HepG2 (cell line): Measurements from ENCODE around the gene CUL1. TPM values are rescaled to one million over a fixed set of nuclear protein-coding genes. Genes with fewer than 3 reads are reported as not detected.

ENCODE experiments used
- E2F1 ChIP-seq: sonication (generic); formaldehyde crosslinking; IDR thresholded peaks from 2 replicates; pipeline ENCODE4 v1.5.0; 2020; ENCODE audit warnings: missing genetic modification reagents
- HES4 ChIP-seq: sonication (generic); formaldehyde crosslinking; IDR thresholded peaks from 2 replicates; pipeline ENCODE4 v1.9.0; 2021; ENCODE audit warnings: mild to moderate bottlenecking, missing genetic modification reagents, borderline replicate concordance
- HMG20A ChIP-seq: IDR thresholded peaks from 2 replicates; pipeline ENCODE4 v1.6.1; 2016; ENCODE audit warnings: borderline replicate concordance
- HNRNPH1 ChIP-seq: fragments of 200-400 bp; formaldehyde crosslinking; optimal IDR thresholded peaks from 2 replicates; pipeline ENCODE3; 2017; ENCODE audit warnings: mild to moderate bottlenecking, low read depth, low read length
- IRF9 ChIP-seq: sonication (generic); formaldehyde crosslinking; IDR thresholded peaks from 2 replicates; pipeline ENCODE4 v1.8.0; 2022; ENCODE audit warnings: missing genetic modification reagents, mild to moderate bottlenecking, borderline replicate concordance
- NFE2L2 ChIP-seq: fragments of 150-350 bp; IDR thresholded peaks from 2 replicates; pipeline ENCODE4 v1.6.1; 2014; ENCODE audit warnings: low read length
- NFIC ChIP-seq: IDR thresholded peaks from 2 replicates; pipeline ENCODE4 v1.6.1; 2012; ENCODE audit warnings: mild to moderate bottlenecking, low read length, inconsistent platforms
- RFX5 ChIP-seq: IDR thresholded peaks from 2 replicates; pipeline ENCODE4 v1.6.1; 2011; ENCODE audit warnings: low read depth, low read length, improper control_type of control experiment
- RXRA ChIP-seq: sonication (generic); formaldehyde crosslinking; IDR thresholded peaks from 2 replicates; pipeline ENCODE4 v1.5.1; 2020; ENCODE audit warnings: missing genetic modification reagents
- SETDB1 ChIP-seq: sonication (generic); formaldehyde crosslinking; IDR thresholded peaks from 2 replicates; pipeline ENCODE4 v1.5.1; 2020; ENCODE audit warnings: missing genetic modification reagents, mild to moderate bottlenecking, borderline replicate concordance
- SNAPC2 ChIP-seq: sonication (generic); formaldehyde crosslinking; IDR thresholded peaks from 2 replicates; pipeline ENCODE4 v1.8.1; 2022; ENCODE audit warnings: mild to moderate bottlenecking, missing genetic modification reagents
- TFE3 ChIP-seq: IDR thresholded peaks from 2 replicates; pipeline ENCODE4 v1.6.1; 2016
- ZBTB42 ChIP-seq: sonication (generic); formaldehyde crosslinking; IDR thresholded peaks from 2 replicates; pipeline ENCODE4 v1.5.0; 2020; ENCODE audit warnings: mild to moderate bottlenecking, missing genetic modification reagents
- ZBTB49 ChIP-seq: sonication (generic); formaldehyde crosslinking; IDR thresholded peaks from 2 replicates; pipeline ENCODE4 v1.4.0; 2020; ENCODE audit warnings: missing genetic modification reagents, borderline replicate concordance
- ZNF124 ChIP-seq: sonication (generic); formaldehyde crosslinking; IDR thresholded peaks from 2 replicates; pipeline ENCODE4 v1.4.0; 2020; ENCODE audit warnings: missing genetic modification reagents
- ZNF446 ChIP-seq: sonication (generic); formaldehyde crosslinking; IDR thresholded peaks from 2 replicates; pipeline ENCODE4 v1.5.0; 2020; ENCODE audit warnings: mild to moderate bottlenecking, missing genetic modification reagents
- ZNF746 ChIP-seq: sonication (generic); formaldehyde crosslinking; IDR thresholded peaks from 2 replicates; pipeline ENCODE4 v1.8.0; 2022; ENCODE audit warnings: mild to moderate bottlenecking, missing genetic modification reagents
- polyA plus RNA-seq, 8 experiments: library from polyadenylated mRNA; depleted of rRNA in 3 of 8; stranded (reverse) in 7 of 8; unstranded in 1 of 8; fragments of >200 nt; fragmentation: Illumina TruSeq in 4 of 8; extraction: Trizol in 4 of 8; gene quantifications; 2 replicates each; pipeline versions ENCODE4 v1.2.1 to v1.2.3, GENCODE V29; 2011 to 2016; ENCODE audit warnings: low read depth in 4 of 8, missing spikeins in 1 of 8, mixed read lengths in 1 of 8; ENCODE audit not compliant: insufficient read depth in 1 of 8
- total RNA-seq, 5 experiments: library from RNA; depleted of rRNA; stranded (reverse); fragments of >200 nt; fragmentation: Illumina TruSeq; extraction: Trizol; gene quantifications; 2 replicates each; pipeline ENCODE4 v1.2.3, GENCODE V29; 2016; ENCODE audit warnings: low read depth in 1 of 5
- TF ChIP-seq, protein P1 (sequence below): sonication (generic); formaldehyde crosslinking; IDR thresholded peaks from 2 replicates; pipeline ENCODE4 v1.4.0; 2020; ENCODE audit warnings: missing genetic modification reagents, borderline replicate concordance
- TF ChIP-seq, protein P2 (sequence below): sonication (generic); formaldehyde crosslinking; IDR thresholded peaks from 2 replicates; pipeline ENCODE4 v1.8.1; 2022; ENCODE audit warnings: low read depth, mild to moderate bottlenecking, missing genetic modification reagents

Gene CUL1
- total and polyA plus RNA-seq, 2 of the 13 experiments (the other 11 are each of a cell fraction or from before 2014, with no cell fraction given): 30.1 to 45.9 TPM

- TF ChIP-seq ZNF746 (CRISPR knock-in tag) (0 out of 2 replicates have a peak, but pooled peaks have one; percentile 30), RXRA (peak; percentile 77; the same call in 1 of the 2 replicates), ZNF446 (peak; percentile 77), HES4 (CRISPR knock-in tag) (no peak; the same call in none of the 2 replicates), E2F1 (CRISPR knock-in tag) (no peak; the same call in 1 of the 2 replicates), ZBTB49 (no peak), NFIC (0 out of 2 replicates have a peak, but pooled peaks have one; percentile 23), NFE2L2 (no peak), IRF9 (peak; percentile 63; the same call in 1 of the 2 replicates), SNAPC2 (no peak), SETDB1 (CRISPR knock-in tag) (no peak), HNRNPH1 (no peak), ZNF124 (CRISPR knock-in tag) (no peak), ZBTB42 (CRISPR knock-in tag) (no peak), TFE3 (no peak), HMG20A (no peak), RFX5 (no peak)
- TF ChIP-seq, protein P1, sequence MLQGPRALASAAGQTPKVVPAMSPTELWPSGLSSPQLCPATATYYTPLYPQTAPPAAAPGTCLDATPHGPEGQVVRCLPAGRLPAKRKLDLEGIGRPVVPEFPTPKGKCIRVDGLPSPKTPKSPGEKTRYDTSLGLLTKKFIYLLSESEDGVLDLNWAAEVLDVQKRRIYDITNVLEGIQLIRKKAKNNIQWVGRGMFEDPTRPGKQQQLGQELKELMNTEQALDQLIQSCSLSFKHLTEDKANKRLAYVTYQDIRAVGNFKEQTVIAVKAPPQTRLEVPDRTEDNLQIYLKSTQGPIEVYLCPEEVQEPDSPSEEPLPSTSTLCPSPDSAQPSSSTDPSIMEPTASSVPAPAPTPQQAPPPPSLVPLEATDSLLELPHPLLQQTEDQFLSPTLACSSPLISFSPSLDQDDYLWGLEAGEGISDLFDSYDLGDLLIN (CRISPR knock-in tag): no peak
- TF ChIP-seq, protein P2, sequence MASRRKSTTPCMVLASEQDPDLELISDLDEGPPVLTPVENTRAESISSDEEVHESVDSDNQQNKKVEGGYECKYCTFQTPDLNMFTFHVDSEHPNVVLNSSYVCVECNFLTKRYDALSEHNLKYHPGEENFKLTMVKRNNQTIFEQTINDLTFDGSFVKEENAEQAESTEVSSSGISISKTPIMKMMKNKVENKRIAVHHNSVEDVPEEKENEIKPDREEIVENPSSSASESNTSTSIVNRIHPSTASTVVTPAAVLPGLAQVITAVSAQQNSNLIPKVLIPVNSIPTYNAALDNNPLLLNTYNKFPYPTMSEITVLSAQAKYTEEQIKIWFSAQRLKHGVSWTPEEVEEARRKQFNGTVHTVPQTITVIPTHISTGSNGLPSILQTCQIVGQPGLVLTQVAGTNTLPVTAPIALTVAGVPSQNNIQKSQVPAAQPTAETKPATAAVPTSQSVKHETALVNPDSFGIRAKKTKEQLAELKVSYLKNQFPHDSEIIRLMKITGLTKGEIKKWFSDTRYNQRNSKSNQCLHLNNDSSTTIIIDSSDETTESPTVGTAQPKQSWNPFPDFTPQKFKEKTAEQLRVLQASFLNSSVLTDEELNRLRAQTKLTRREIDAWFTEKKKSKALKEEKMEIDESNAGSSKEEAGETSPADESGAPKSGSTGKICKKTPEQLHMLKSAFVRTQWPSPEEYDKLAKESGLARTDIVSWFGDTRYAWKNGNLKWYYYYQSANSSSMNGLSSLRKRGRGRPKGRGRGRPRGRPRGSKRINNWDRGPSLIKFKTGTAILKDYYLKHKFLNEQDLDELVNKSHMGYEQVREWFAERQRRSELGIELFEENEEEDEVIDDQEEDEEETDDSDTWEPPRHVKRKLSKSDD (CRISPR knock-in tag): no peak
Measured at GRCh38 chr7:148699024-148699781, 500 bp downstream of the CUL1 start (continued).
